ENCODE data around the gene TNS1. TPM values are rescaled to one million over a fixed set of nuclear protein-coding genes. Genes with fewer than 3 reads are reported as not detected.

The TNS1 gene
- total and polyA plus RNA-seq, 5 donors = 243 to 647 (median 513) TPM

GRCh38 chr2:217783243-217783642 is 219.6 kb downstream of the TNS1 start:
- Histone ChIP-seq H3K9me3 (ENCODE audit: control insufficient read depth, low read length) (no peaks in the 10 kb centered on the region), H3K27ac (ENCODE audit: low read length) (no peak overlapping the region), H3K4me1 (ENCODE audit: control insufficient read depth, insufficient read depth, low read length) (no peaks in the 10 kb centered on the region), H3K27me3 (ENCODE audit: control insufficient read depth, insufficient read depth) (no peaks in the 10 kb centered on the region), H3K4me3 (ENCODE audit: low read length) (no peak overlapping the region)
- intact Hi-C loops (cut with DNase I) = loop anchor here in 3 of 4 donors (10.0 kb wide), 2 partner anchors 252 to 282 kb away; partner anchors contain the start of gene RUFY4 (in 2 of the 3)
- DNase-seq (no peak), ATAC-seq (no peak)

GRCh38 chr2:217777906-217778305 is 224.9 kb downstream of the TNS1 start:
- Histone ChIP-seq H3K27ac (ENCODE audit: low read length) (no peak overlapping the region), H3K9me3 (ENCODE audit: control insufficient read depth, low read length) (no peaks in the 10 kb centered on the region), H3K27me3 (ENCODE audit: control insufficient read depth, insufficient read depth) (no peaks in the 10 kb centered on the region), H3K4me1 (ENCODE audit: control insufficient read depth, insufficient read depth, low read length) (no peaks in the 10 kb centered on the region), H3K4me3 (ENCODE audit: low read length) (no peak overlapping the region)
- DNase-seq (no peak), ATAC-seq (peak in 1 of 2 donors; percentile 26)
- intact Hi-C loops (cut with DNase I) = no loop called here

GRCh38 chr2:217776631-217777030 is 226.2 kb downstream of the TNS1 start:
- DNase-seq (no peak), ATAC-seq (no peak)
- Histone ChIP-seq H3K9me3 (ENCODE audit: control insufficient read depth, low read length) (no peaks in the 10 kb centered on the region), H3K27ac (ENCODE audit: low read length) (no peak overlapping the region), H3K4me1 (ENCODE audit: control insufficient read depth, insufficient read depth, low read length) (no peaks in the 10 kb centered on the region), H3K4me3 (ENCODE audit: low read length) (no peak overlapping the region), H3K27me3 (ENCODE audit: control insufficient read depth, insufficient read depth) (no peaks in the 10 kb centered on the region)
- intact Hi-C loops (cut with DNase I) = no loop called here

- Histone ChIP-seq H3K27ac (ENCODE audit: low read length) (no peak overlapping the region), H3K4me1 (ENCODE audit: control insufficient read depth, insufficient read depth, low read length) (no peaks in the 10 kb centered on the region), H3K9me3 (ENCODE audit: control insufficient read depth, low read length) (no peaks in the 10 kb centered on the region), H3K4me3 (ENCODE audit: low read length) (no peak overlapping the region), H3K27me3 (ENCODE audit: control insufficient read depth, insufficient read depth) (no peaks in the 10 kb centered on the region)
- intact Hi-C loops (cut with DNase I) = no loop called here
- DNase-seq (no peak), ATAC-seq (no peak)
- 70% methylated on average over 4 of the region's 4 CpGs for WGBS
Measured at GRCh38 chr2:217775920-217776503, 226.8 kb downstream of the TNS1 start.

- DNase-seq = no peak
- no peak overlapping the region for H3K27ac ChIP-seq (ENCODE audit: low read length)
- WGBS = 88% methylated on average over 3 of the region's 3 CpGs
- intact Hi-C loops (cut with DNase I) = no loop called here
- H3K4me1 ChIP-seq (ENCODE audit: control insufficient read depth, insufficient read depth, low read length) = no peaks in the 10 kb centered on the region
- H3K9me3 ChIP-seq (ENCODE audit: control insufficient read depth, low read length) = no peaks in the 10 kb centered on the region
- H3K27me3 ChIP-seq (ENCODE audit: control insufficient read depth, insufficient read depth) = no peaks in the 10 kb centered on the region
- no peak overlapping the region for H3K4me3 ChIP-seq (ENCODE audit: low read length)
- ATAC-seq = no peak
Measured at GRCh38 chr2:217774232-217774631, 228.6 kb downstream of the TNS1 start.

GRCh38 chr2:217773539-217773938 is 229.3 kb downstream of the TNS1 start:
- Histone ChIP-seq H3K27me3 (ENCODE audit: control insufficient read depth, insufficient read depth) (no peaks in the 10 kb centered on the region), H3K9me3 (ENCODE audit: control insufficient read depth, low read length) (no peaks in the 10 kb centered on the region), H3K27ac (ENCODE audit: low read length) (no peak overlapping the region), H3K4me3 (ENCODE audit: low read length) (no peak overlapping the region), H3K4me1 (ENCODE audit: control insufficient read depth, insufficient read depth, low read length) (no peaks in the 10 kb centered on the region)
- no peak for DNase-seq
- no peak for ATAC-seq
- intact Hi-C loops (cut with DNase I) = no loop called here

GRCh38 chr2:217766356-217766755 is 236.4 kb downstream of the TNS1 start:
- Histone ChIP-seq H3K9me3 (ENCODE audit: control insufficient read depth, low read length) (no peaks in the 10 kb centered on the region), H3K4me1 (ENCODE audit: control insufficient read depth, insufficient read depth, low read length) (no peaks in the 10 kb centered on the region), H3K4me3 (ENCODE audit: low read length) (no peak overlapping the region), H3K27ac (ENCODE audit: low read length) (no peak overlapping the region), H3K27me3 (ENCODE audit: control insufficient read depth, insufficient read depth) (no peaks in the 10 kb centered on the region)
- DNase-seq (no peak), ATAC-seq (no peak)
- 84% methylated on average over 4 of the region's 4 CpGs for WGBS
- intact Hi-C loops (cut with DNase I) = no loop called here

- ATAC-seq (no peak), DNase-seq (no peak)
- H3K27me3 ChIP-seq (ENCODE audit: control insufficient read depth, insufficient read depth) = no peaks in the 10 kb centered on the region
- no peaks in the 10 kb centered on the region for H3K4me1 ChIP-seq (ENCODE audit: control insufficient read depth, insufficient read depth, low read length)
- WGBS = 94% methylated on average over 1 of the region's 1 CpG
- no peak overlapping the region for H3K27ac ChIP-seq (ENCODE audit: low read length)
- intact Hi-C loops (cut with DNase I) = no loop called here
- no peak overlapping the region for H3K4me3 ChIP-seq (ENCODE audit: low read length)
- H3K9me3 ChIP-seq (ENCODE audit: control insufficient read depth, low read length) = no peaks in the 10 kb centered on the region
Measured at GRCh38 chr2:217761645-217762277, 241.0 kb downstream of the TNS1 start.

GRCh38 chr2:217759991-217760390 is 242.8 kb downstream of the TNS1 start:
- Histone ChIP-seq H3K27me3 (ENCODE audit: control insufficient read depth, insufficient read depth) (no peaks in the 10 kb centered on the region), H3K9me3 (ENCODE audit: control insufficient read depth, low read length) (no peaks in the 10 kb centered on the region), H3K4me1 (ENCODE audit: control insufficient read depth, insufficient read depth, low read length) (no peaks in the 10 kb centered on the region), H3K27ac (ENCODE audit: low read length) (no peak overlapping the region), H3K4me3 (ENCODE audit: low read length) (no peak overlapping the region)
- no peak for DNase-seq
- WGBS = 69% methylated on average over 2 of the region's 2 CpGs
- no peak for ATAC-seq
- intact Hi-C loops (cut with DNase I) = loop anchor here in 3 of 4 donors (10.0 kb wide), 3 partner anchors 105 to 1245 kb away; no protein-coding TSS in a partner anchor

GRCh38 chr2:217757108-217757463 is 245.7 kb downstream of the TNS1 start:
- Histone ChIP-seq H3K9me3 (ENCODE audit: control insufficient read depth, low read length) (no peaks in the 10 kb centered on the region), H3K4me1 (ENCODE audit: control insufficient read depth, insufficient read depth, low read length) (peaks cover 5% of the 10 kb centered on the region), H3K27ac (ENCODE audit: low read length) (no peak overlapping the region), H3K4me3 (ENCODE audit: low read length) (no peak overlapping the region), H3K27me3 (ENCODE audit: control insufficient read depth, insufficient read depth) (no peaks in the 10 kb centered on the region)
- no peak for DNase-seq
- WGBS = 84% methylated on average over 2 of the region's 2 CpGs
- no peak for ATAC-seq
- intact Hi-C loops (cut with DNase I) = loop anchor here in 3 of 4 donors (10.0 kb wide), 3 partner anchors 102 to 1242 kb away; no protein-coding TSS in a partner anchor

- H3K4me3 ChIP-seq (ENCODE audit: low read length) = peak overlapping the region; percentile 16
- H3K27ac ChIP-seq (ENCODE audit: low read length) = no peak overlapping the region
- H3K9me3 ChIP-seq (ENCODE audit: control insufficient read depth, low read length) = no peaks in the 10 kb centered on the region
- intact Hi-C loops (cut with DNase I) = loop anchor here in 3 of 4 donors (10.0 kb wide), 3 partner anchors 102 to 1242 kb away; no protein-coding TSS in a partner anchor
- peak; percentile 85 to 90 for ATAC-seq
- no peaks in the 10 kb centered on the region for H3K27me3 ChIP-seq (ENCODE audit: control insufficient read depth, insufficient read depth)
- peaks cover 5% of the 10 kb centered on the region for H3K4me1 ChIP-seq (ENCODE audit: control insufficient read depth, insufficient read depth, low read length)
- DNase-seq = peak; percentile 80 to 92 (median 92)
- WGBS = 13% methylated on average over 34 of the region's 34 CpGs
Measured at GRCh38 chr2:217756375-217757107, 246.3 kb downstream of the TNS1 start.
